GM12891 (cell line): ENCODE results near the gene PDE8A.
"Not testable (repeated sequence)": the region's sequence is repeated elsewhere in the genome, so short reads cannot be mapped to it uniquely, and the experiment has no call there.

Source experiments
- DNase-seq: peaks from one replicate; pipeline ENCODE4 v3.0.0; 2011; ENCODE audit warnings: low spot score; ENCODE audit not compliant: insufficient read length
- FAIRE-seq: peaks from 2 replicates; lab custom pipeline; 2011; peaks lifted over from hg19 to GRCh38; lab: Jason Lieb, UNC
- PAX5 ChIP-seq: IDR thresholded peaks from 2 replicates; pipeline ENCODE4 v1.6.1; 2011; ENCODE audit warnings: low read length, moderate library complexity, mild to moderate bottlenecking; ENCODE audit not compliant: insufficient read depth, severe bottlenecking
- POLR2A ChIP-seq: IDR thresholded peaks from 2 replicates; pipeline ENCODE4 v1.6.1; 2011; ENCODE audit warnings: low read depth, low read length, control low read depth
- POLR2AphosphoS5 ChIP-seq: IDR thresholded peaks from 2 replicates; pipeline ENCODE4 v1.6.1; 2011; ENCODE audit warnings: low read depth, low read length, control low read depth
- POU2F2 ChIP-seq: IDR thresholded peaks from 2 replicates; pipeline ENCODE4 v1.6.1; 2011; ENCODE audit warnings: low read depth, mild to moderate bottlenecking, control low read depth, low read length, moderate library complexity
- SPI1 ChIP-seq: IDR thresholded peaks from 2 replicates; pipeline ENCODE4 v1.6.1; 2011; ENCODE audit warnings: low read depth, low read length, control low read depth
- TAF1 ChIP-seq: IDR thresholded peaks from 2 replicates; pipeline ENCODE4 v1.6.1; 2011; ENCODE audit warnings: low read depth, low read length, control low read depth

Gene PDE8A

DNA sequence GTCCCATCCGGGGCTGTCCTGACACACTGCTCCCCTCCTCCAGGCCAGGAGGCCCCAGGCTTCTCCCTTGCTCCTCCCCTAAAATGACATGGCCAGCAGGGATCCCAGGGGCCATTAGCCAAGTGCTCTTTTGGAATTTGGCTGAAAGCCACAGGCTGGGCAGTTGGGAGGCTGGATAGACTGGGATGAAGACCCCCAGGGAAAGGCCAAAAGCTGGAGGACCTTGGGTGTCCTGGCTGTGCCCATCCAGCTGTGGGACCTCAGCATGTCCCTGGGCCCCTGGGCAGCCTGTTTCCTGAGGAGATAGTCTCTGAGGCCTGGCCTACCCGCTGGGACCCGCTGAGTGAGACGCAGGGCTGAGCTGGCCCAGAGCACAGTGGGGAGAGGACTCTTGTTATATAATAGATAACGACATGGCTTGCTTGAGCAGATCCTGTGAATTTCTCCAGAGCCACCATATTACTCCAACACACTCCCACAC is 5.7 kb upstream of the PDE8A start:
- no peak for TF ChIP-seq POLR2A
- TF ChIP-seq TAF1, result no peak
- no peak for TF ChIP-seq SPI1
- no peak for TF ChIP-seq POLR2AphosphoS5
- no peak for TF ChIP-seq POU2F2
- TF ChIP-seq PAX5, result no peak
- no peak for DNase-seq
- FAIRE-seq, result no peak

GRCh38 chr15:84976746-84977345 is 4.8 kb upstream of the PDE8A start:
- FAIRE-seq, result no peak
- no peak for DNase-seq
- TF ChIP-seq SPI1, result no peak
- TF ChIP-seq POLR2A, result no peak
- no peak for TF ChIP-seq TAF1
- TF ChIP-seq PAX5, result no peak
- TF ChIP-seq POU2F2, result no peak
- no peak for TF ChIP-seq POLR2AphosphoS5

- TF ChIP-seq POU2F2 (no peak), TAF1 (no peak)
These were observed 2.0 kb upstream of the PDE8A start for GRCh38 chr15:84979651-84980050.

DNA sequence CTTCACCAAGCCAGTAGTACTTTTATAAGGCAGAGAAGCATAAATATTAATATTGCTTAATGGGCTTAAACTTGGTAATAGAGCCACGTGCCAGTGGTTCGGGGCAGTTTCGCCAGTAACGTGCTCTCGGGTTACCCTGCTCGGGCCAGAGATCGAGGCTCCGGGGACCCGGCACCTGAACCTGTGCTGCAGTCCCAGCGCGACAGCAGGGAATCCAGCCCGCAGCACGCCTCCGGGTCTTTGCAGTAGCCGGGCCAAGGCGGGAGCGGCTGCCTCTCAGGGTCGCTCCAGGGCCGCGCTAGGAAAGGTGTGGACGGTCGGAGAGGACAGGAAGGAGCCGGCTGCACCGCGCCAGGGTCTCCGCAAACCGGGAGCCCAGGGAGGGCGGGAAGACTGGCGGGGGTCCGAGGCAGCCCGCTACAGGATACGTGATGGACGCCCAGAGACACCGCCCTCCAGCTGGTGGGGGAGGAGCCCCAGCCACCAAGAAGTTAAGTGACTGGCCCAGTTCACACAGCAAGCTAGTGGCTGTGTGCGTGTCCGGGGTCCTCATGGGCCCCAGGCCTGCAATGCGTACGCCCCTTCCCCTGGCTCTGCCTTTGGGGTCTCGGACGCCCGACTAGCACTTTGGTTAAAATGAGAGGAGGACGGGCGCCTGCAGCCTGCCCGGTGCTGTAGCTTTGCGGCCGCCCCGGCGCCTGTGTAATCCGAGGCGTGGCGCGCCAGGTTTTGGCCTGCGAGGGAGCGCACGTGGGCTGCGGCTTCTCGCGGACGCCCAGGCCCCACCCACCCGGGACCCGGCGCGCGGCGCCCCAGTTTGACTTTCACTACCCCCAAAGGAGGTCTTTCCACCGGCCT is 1.2 kb upstream of the PDE8A start:
- TF ChIP-seq SPI1 (no peak), POU2F2 (no peak), POLR2AphosphoS5 (no peak), POLR2A (0 out of 2 replicates have a peak, but pooled peaks have one; percentile 38), TAF1 (0 out of 2 replicates have a peak, but pooled peaks have one; percentile 17), PAX5 (no peak)
- DNase-seq, result peak; percentile 79
- peak; percentile 87 for FAIRE-seq

More at GRCh38 chr15:84979651-84980050, 2.0 kb upstream of the PDE8A start:
- no peak for FAIRE-seq
- no peak for DNase-seq

GRCh38 chr15:84981054-84981710 is 474 bp upstream of the PDE8A start:
- peak; percentile 94 for DNase-seq
- TF ChIP-seq POLR2AphosphoS5, result no peak
- peak; percentile 21 for TF ChIP-seq PAX5
- peak; percentile 54 for TF ChIP-seq TAF1
- TF ChIP-seq SPI1, result no peak
- TF ChIP-seq POU2F2, result peak; percentile 97
- peak; percentile 33; the same call in 1 of the 2 replicates for TF ChIP-seq POLR2A
- peak; percentile 98 for FAIRE-seq

- FAIRE-seq, result peak; percentile 9
- no peak for DNase-seq
- TF ChIP-seq PAX5 (no peak), POLR2A (peak; percentile 37; the same call in 1 of the 2 replicates)
These were observed 755 bp downstream of the PDE8A start for GRCh38 chr15:84982301-84982920.

- DNase-seq, result no peak
- TF ChIP-seq PAX5, result no peak
- no peak for TF ChIP-seq POLR2A
- no peak for TF ChIP-seq SPI1
- TF ChIP-seq POLR2AphosphoS5, result no peak
- FAIRE-seq, result no peak
These were observed 1.6 kb downstream of the PDE8A start for GRCh38 chr15:84983294-84983693.

DNA sequence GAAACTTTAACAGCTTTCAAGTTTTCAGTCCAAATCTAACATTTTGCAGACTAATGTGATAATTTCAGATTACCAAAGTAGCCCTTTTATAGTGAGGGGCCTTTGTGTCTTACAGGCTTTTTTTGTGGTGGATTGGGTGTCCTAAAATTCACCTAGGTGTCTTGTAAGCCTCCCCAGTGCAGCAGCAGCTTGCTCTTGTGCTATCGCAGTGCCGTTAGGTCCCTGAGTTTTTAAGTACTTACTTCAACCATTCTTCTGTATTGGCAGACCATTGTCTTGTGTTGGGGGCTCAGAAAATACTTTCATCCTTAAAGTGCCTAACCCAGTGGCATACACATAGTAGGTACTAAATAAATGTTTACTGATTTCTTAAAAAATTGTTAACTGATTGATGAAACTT is 2.1 kb downstream of the PDE8A start:
- TF ChIP-seq SPI1, result no peak
- DNase-seq, result no peak
- no peak for FAIRE-seq

- FAIRE-seq, result no peak
- TF ChIP-seq POLR2A (no peak), TAF1 (no peak), POU2F2 (no peak), POLR2AphosphoS5 (no peak), SPI1 (no peak), PAX5 (no peak)
These were observed 3.5 kb downstream of the PDE8A start for GRCh38 chr15:84985158-84985557.

GRCh38 chr15:84987351-84987750 is 5.7 kb downstream of the PDE8A start:
- not testable (repeated sequence) for FAIRE-seq, DNase-seq

More at GRCh38 chr15:84985158-84985557, 3.5 kb downstream of the PDE8A start:
- no peak for DNase-seq
